ENCODE data around the gene ZEB1.
A peak's percentile ranks its signal among the peaks of the same experiment; 100 is the strongest.
"Not testable (repeated sequence)": the region's sequence is repeated elsewhere in the genome, so short reads cannot be mapped to it uniquely, and the experiment has no call there.

ZEB1 gene

GRCh38 chr10:31424473-31424872, 105.5 kb downstream of the ZEB1 start:
- DNase-seq (ENCODE audit: low spot score): no peak

- DNase-seq (ENCODE audit: low spot score): no peak
Observed at GRCh38 chr10:31426401-31426800, 107.4 kb downstream of the ZEB1 start.

- not testable (repeated sequence) for DNase-seq (ENCODE audit: low spot score)
Observed at GRCh38 chr10:31427334-31427733, 108.3 kb downstream of the ZEB1 start.

- not testable (repeated sequence) for DNase-seq (ENCODE audit: low spot score)
Observed at GRCh38 chr10:31428499-31428898, 109.5 kb downstream of the ZEB1 start.

GRCh38 chr10:31431021-31431420, 112.0 kb downstream of the ZEB1 start:
- DNase-seq (ENCODE audit: low spot score): no peak

GRCh38 chr10:31437959-31438358, 118.9 kb downstream of the ZEB1 start:
- DNase-seq (ENCODE audit: low spot score): no peak

- no peak for DNase-seq (ENCODE audit: low spot score)
Observed at GRCh38 chr10:31451766-31452165, 132.8 kb downstream of the ZEB1 start.

- DNase-seq (ENCODE audit: low spot score): no peak
Observed at GRCh38 chr10:31456468-31456867, 137.5 kb downstream of the ZEB1 start.

GRCh38 chr10:31457858-31458257, 138.8 kb downstream of the ZEB1 start:
- DNase-seq (ENCODE audit: low spot score): no peak

GRCh38 chr10:31458974-31459373, 140.0 kb downstream of the ZEB1 start:
- no peak for DNase-seq (ENCODE audit: low spot score)

- DNase-seq (ENCODE audit: low spot score): no peak
Observed at GRCh38 chr10:31460242-31460641, 141.2 kb downstream of the ZEB1 start.

- DNase-seq (ENCODE audit: low spot score): no peak
Observed at GRCh38 chr10:31464552-31464951, 145.5 kb downstream of the ZEB1 start.

- DNase-seq (ENCODE audit: low spot score): no peak
Observed at GRCh38 chr10:31466313-31466712, 147.3 kb downstream of the ZEB1 start.

- DNase-seq (ENCODE audit: low spot score): no peak
Observed at GRCh38 chr10:31467791-31468535, 148.9 kb downstream of the ZEB1 start.

GRCh38 chr10:31468536-31468859, 149.5 kb downstream of the ZEB1 start:
- no peak for DNase-seq (ENCODE audit: low spot score)

GRCh38 chr10:31475519-31475918, 156.5 kb downstream of the ZEB1 start:
- no peak for DNase-seq (ENCODE audit: low spot score)

- DNase-seq (ENCODE audit: low spot score): no peak
Observed at GRCh38 chr10:31476088-31476487, 157.1 kb downstream of the ZEB1 start.

- no peak for DNase-seq (ENCODE audit: low spot score)
Observed at GRCh38 chr10:31477584-31477983, 158.6 kb downstream of the ZEB1 start.

GRCh38 chr10:31479752-31480151, 160.7 kb downstream of the ZEB1 start:
- peak; percentile 8 for DNase-seq (ENCODE audit: low spot score)

- DNase-seq (ENCODE audit: low spot score): no peak
Observed at GRCh38 chr10:31483546-31483945, 164.5 kb downstream of the ZEB1 start.

- no peak for DNase-seq (ENCODE audit: low spot score)
Observed at GRCh38 chr10:31484431-31485135, 165.6 kb downstream of the ZEB1 start.

GRCh38 chr10:31490858-31491504, 172.0 kb downstream of the ZEB1 start:
- DNase-seq (ENCODE audit: low spot score): peak; percentile 35

- no peak for DNase-seq (ENCODE audit: low spot score)
Observed at GRCh38 chr10:31507427-31507826, 188.4 kb downstream of the ZEB1 start.
